H1 (cell line): ENCODE measurements around the gene TSC2. TPM values are rescaled to one million over a fixed set of nuclear protein-coding genes. Genes with fewer than 3 reads are reported as not detected.

ENCODE experiments used
- CTCF ChIA-PET: fragments of 300-600 bp; sonication (Branson Sonifier 250); formaldehyde crosslinking; loops from one replicate; lab custom pipeline; 2021; ENCODE audit not compliant: partially characterized antibody; lab: Charles Lee
- POLR2A ChIA-PET: fragments of 300-600 bp; sonication (Branson Sonifier 250); formaldehyde crosslinking; loops from one replicate; lab custom pipeline; 2021; ENCODE audit warnings: inconsistent platforms; ENCODE audit not compliant: partially characterized antibody; lab: Charles Lee
- DNase-seq, 2 experiments: peaks; one replicate each; pipeline versions ENCODE4 v3.0.0 to v3.0.0-alpha.2; 2010 to 2022; ENCODE audit warnings: low spot score in 2 of 2, low read depth in 1 of 2, mixed read lengths in 1 of 2
- FAIRE-seq: peaks from 2 replicates; lab custom pipeline; 2011; peaks lifted over from hg19 to GRCh38; lab: Jason Lieb, UNC
- H2AFZ ChIP-seq: 2 replicates; pipeline ENCODE4 v1.8.1; 2012; ENCODE audit warnings: low read length, inconsistent platforms
- H2AK5ac ChIP-seq: 2 replicates; pipeline ENCODE4 v1.6.1; 2013; ENCODE audit warnings: low read depth, low read length
- H2BK120ac ChIP-seq: replicated peaks from 2 replicates; pipeline ENCODE3; 2013; ENCODE audit warnings: low read depth, low read length, inconsistent platforms
- H2BK12ac ChIP-seq: 2 replicates; pipeline ENCODE4 v1.6.1; 2013; ENCODE audit warnings: low read depth, low read length
- H2BK15ac ChIP-seq: 2 replicates; pipeline ENCODE4 v1.6.1; 2013; ENCODE audit warnings: low read length
- H2BK20ac ChIP-seq: 2 replicates; pipeline ENCODE4 v1.6.1; 2013; ENCODE audit warnings: low read length
- H2BK5ac ChIP-seq: 2 replicates; pipeline ENCODE4 v1.6.1; 2013; ENCODE audit warnings: low read depth, low read length
- H3K14ac ChIP-seq: 2 replicates; pipeline ENCODE4 v1.6.1; 2013; ENCODE audit warnings: inconsistent platforms; ENCODE audit not compliant: insufficient read length
- H3K18ac ChIP-seq: 2 replicates; pipeline ENCODE4 v1.6.1; 2013; ENCODE audit warnings: low read length; ENCODE audit errors: extremely low read depth
- H3K23ac ChIP-seq: 2 replicates; pipeline ENCODE4 v1.6.1; 2013; ENCODE audit warnings: inconsistent platforms; ENCODE audit not compliant: insufficient read length
- H3K23me2 ChIP-seq: 2 replicates; pipeline ENCODE4 v1.6.1; 2013; ENCODE audit warnings: low read depth, low read length
- H3K27ac ChIP-seq: 2 replicates; pipeline ENCODE4 v1.6.1; 2011; ENCODE audit warnings: low read depth, low read length, inconsistent platforms
- H3K27me3 ChIP-seq, 4 experiments: replicated peaks in 1 of 4; 1 replicate in 1 of 4; 2 replicates in 3 of 4; pipeline versions ENCODE4 v1.6.1 to v1.8.1; 2011 to 2013; ENCODE audit warnings: low read length in 3 of 4, mild to moderate bottlenecking in 3 of 4, inconsistent platforms in 2 of 4, mixed read lengths in 2 of 4, moderate library complexity in 1 of 4; ENCODE audit not compliant: control insufficient read depth in 3 of 4, insufficient read depth in 3 of 4; ENCODE audit errors: extremely low read depth in 1 of 4
- H3K36me3 ChIP-seq, 4 experiments: 2 replicates each; pipeline versions ENCODE4 v1.6.1 to v1.8.1; 2011 to 2013; ENCODE audit warnings: mild to moderate bottlenecking in 4 of 4, low read length in 3 of 4, moderate library complexity in 2 of 4, control low read depth in 1 of 4, inconsistent platforms in 1 of 4; ENCODE audit not compliant: insufficient read depth in 4 of 4, control insufficient read depth in 2 of 4
- H3K4ac ChIP-seq: replicated peaks from 2 replicates; pipeline ENCODE3; 2013; ENCODE audit warnings: low read length, low read depth, mixed read lengths, inconsistent platforms; ENCODE audit not compliant: insufficient read length
- H3K4me1 ChIP-seq, 4 experiments: replicated peaks in 1 of 4; 1 replicate in 1 of 4; 2 replicates in 3 of 4; pipeline versions ENCODE4 v1.6.1 to v1.8.1; 2011 to 2013; ENCODE audit warnings: low read length in 3 of 4, inconsistent platforms in 2 of 4, mixed read lengths in 1 of 4; ENCODE audit not compliant: insufficient read depth in 4 of 4, control insufficient read depth in 3 of 4
- H3K4me2 ChIP-seq, 2 experiments: 2 replicates each; pipeline versions ENCODE4 v1.6.1 to v1.8.1; 2011 to 2013; ENCODE audit warnings: low read depth in 2 of 2, low read length in 2 of 2, control low read depth in 1 of 2, inconsistent platforms in 1 of 2, mild to moderate bottlenecking in 1 of 2; ENCODE audit not compliant: insufficient read depth in 1 of 2
- H3K4me3 ChIP-seq, 4 experiments: fragments of 200-600, 300-600 bp in 1 of 4; sonication (generic), shearing (Covaris generic), sonication (Bioruptor Twin) in 1 of 4; 2 replicates each; pipeline versions ENCODE4 v1.5.1 to v1.8.1; 2011 to 2016; ENCODE audit warnings: low read length in 4 of 4, low read depth in 3 of 4, control low read depth in 2 of 4, inconsistent platforms in 2 of 4, mild to moderate bottlenecking in 2 of 4, mixed read lengths in 1 of 4, moderate library complexity in 1 of 4; ENCODE audit not compliant: insufficient read depth in 2 of 4; ENCODE audit errors: extremely low read depth in 1 of 4
- H3K56ac ChIP-seq: replicated peaks from 2 replicates; pipeline ENCODE3; 2013; ENCODE audit warnings: low read depth, mild to moderate bottlenecking, mixed read lengths, low read length, inconsistent platforms; ENCODE audit not compliant: insufficient read length
- H3K79me1 ChIP-seq: 2 replicates; pipeline ENCODE4 v1.6.1; 2013; ENCODE audit warnings: low read depth, low read length, control low read depth
- H3K79me2 ChIP-seq, 2 experiments: 2 replicates each; pipeline versions ENCODE4 v1.6.1 to v1.8.1; 2012 to 2013; ENCODE audit warnings: low read length in 2 of 2, mild to moderate bottlenecking in 2 of 2, inconsistent platforms in 1 of 2; ENCODE audit not compliant: insufficient read depth in 2 of 2, control insufficient read depth in 1 of 2
- H3K9ac ChIP-seq, 4 experiments: replicated peaks in 1 of 4; 1 replicate in 1 of 4; 2 replicates in 3 of 4; pipeline versions ENCODE4 v1.6.1 to v1.8.1; 2011 to 2013; ENCODE audit warnings: low read depth in 3 of 4, low read length in 3 of 4, control low read depth in 2 of 4, mild to moderate bottlenecking in 2 of 4, moderate library complexity in 2 of 4, inconsistent platforms in 1 of 4; ENCODE audit errors: extremely low read depth in 1 of 4
- H3K9me3 ChIP-seq, 2 experiments: 2 replicates each; pipeline versions ENCODE4 v1.6.1 to v1.8.1; 2012 to 2013; ENCODE audit warnings: mild to moderate bottlenecking in 2 of 2, moderate library complexity in 2 of 2, control low read depth in 1 of 2, inconsistent platforms in 1 of 2, low read depth in 1 of 2, low read length in 1 of 2, mixed read lengths in 1 of 2; ENCODE audit not compliant: insufficient read depth in 2 of 2
- H4K20me1 ChIP-seq, 2 experiments: replicated peaks in 1 of 2; 2 replicates each; pipeline versions ENCODE3 to v1.8.1; 2011 to 2013; ENCODE audit warnings: inconsistent platforms in 2 of 2, low read length in 2 of 2, mild to moderate bottlenecking in 1 of 2; ENCODE audit not compliant: insufficient read depth in 2 of 2, control insufficient read depth in 1 of 2
- H4K5ac ChIP-seq: 2 replicates; pipeline ENCODE4 v1.6.1; 2013; ENCODE audit warnings: low read length, low read depth, mixed read lengths, inconsistent platforms; ENCODE audit not compliant: insufficient read length
- H4K8ac ChIP-seq: 2 replicates; pipeline ENCODE4 v1.8.0; 2013; ENCODE audit warnings: mild to moderate bottlenecking, moderate library complexity, low read length, inconsistent platforms; ENCODE audit not compliant: insufficient read depth; ENCODE audit errors: extremely low read depth
- H4K91ac ChIP-seq: replicated peaks from 2 replicates; pipeline ENCODE3; 2013; ENCODE audit warnings: low read length, mixed read lengths, inconsistent platforms; ENCODE audit not compliant: insufficient read length
- BACH1 ChIP-seq: IDR thresholded peaks from 2 replicates; pipeline ENCODE4 v1.6.1; 2012; ENCODE audit warnings: low read length, improper control_type of control experiment
- JUN ChIP-seq: IDR thresholded peaks from 2 replicates; pipeline ENCODE4 v1.6.1; 2011; ENCODE audit warnings: low read depth, mild to moderate bottlenecking, improper control_type of control experiment, low read length
- KDM1A ChIP-seq: fragments of 200-600, 300-600 bp; sonication (generic); IDR thresholded peaks from 2 replicates; pipeline ENCODE4 v1.7.1; 2016; ENCODE audit warnings: mild to moderate bottlenecking, low read length, borderline replicate concordance
- POLR2A ChIP-seq, 2 experiments: IDR thresholded peaks; 1 replicate in 1 of 2; 2 replicates in 1 of 2; pipeline ENCODE4 v1.6.1; 2011; ENCODE audit warnings: low read depth in 2 of 2, low read length in 2 of 2, mild to moderate bottlenecking in 2 of 2; ENCODE audit errors: control extremely low read depth in 1 of 2
- RFX5 ChIP-seq: IDR thresholded peaks from 2 replicates; pipeline ENCODE4 v1.6.1; 2011; ENCODE audit warnings: low read depth, low read length, improper control_type of control experiment, borderline replicate concordance
- SRF ChIP-seq: IDR thresholded peaks from 2 replicates; pipeline ENCODE4 v1.6.1; 2011; ENCODE audit warnings: mild to moderate bottlenecking, low read depth, low read length, moderate library complexity
- TCF12 ChIP-seq: IDR thresholded peaks from 2 replicates; pipeline ENCODE4 v1.6.1; 2011; ENCODE audit warnings: low read depth, mild to moderate bottlenecking, low read length
- YY1 ChIP-seq: IDR thresholded peaks from 2 replicates; pipeline ENCODE4 v1.6.1; 2011; ENCODE audit warnings: low read depth, mild to moderate bottlenecking, low read length
- WGBS, 2 experiments: shearing (Covaris generic) in 1 of 2; methylation state at CpG; one replicate each; pipeline versions ENCODE4 v1.1.6 to v1.1.7; 2013 to 2015; ENCODE audit warnings: low lambda C conversion rate in 2 of 2, mixed read lengths in 2 of 2, inconsistent platforms in 1 of 2, low coverage in 1 of 2, missing lambda C conversion rate in 1 of 2; ENCODE audit not compliant: insufficient replicate concordance in 2 of 2, insufficient coverage in 1 of 2, insufficient read length in 1 of 2; ENCODE audit errors: extremely low coverage in 1 of 2, missing lambda C conversion rate in 1 of 2; 5-methylcytosine and 5-hydroxymethylcytosine counted together
- polyA plus RNA-seq, 7 experiments: library from polyadenylated mRNA; depleted of rRNA in 3 of 7; stranded (reverse) in 5 of 7; unstranded in 2 of 7; fragments of >200 nt in 5 of 7; fragments of 200-250 nt in 2 of 7; gene quantifications; 1 replicate in 5 of 7; 2 replicates in 1 of 7; 4 replicates in 1 of 7; pipeline versions ENCODE4 v1.2.1 to v1.2.3, GENCODE V29; 2011 to 2013; ENCODE audit warnings: missing spikeins in 2 of 7, mixed read lengths in 2 of 7
- total RNA-seq: library from RNA; stranded (reverse); fragmentation: NEBNext Ultra II Directional; extraction: Animal tissue kit (Norgen Biotek cat#: 25700); gene quantifications from 2 replicates; pipeline ENCODE4 v1.2.1, GENCODE V29; 2021

Gene TSC2
- total and polyA plus RNA-seq, 2 of the 8 experiments (the other 6 are each of a cell fraction or from before 2014, with no cell fraction given): 65.9 to 96.6 TPM

DNA sequence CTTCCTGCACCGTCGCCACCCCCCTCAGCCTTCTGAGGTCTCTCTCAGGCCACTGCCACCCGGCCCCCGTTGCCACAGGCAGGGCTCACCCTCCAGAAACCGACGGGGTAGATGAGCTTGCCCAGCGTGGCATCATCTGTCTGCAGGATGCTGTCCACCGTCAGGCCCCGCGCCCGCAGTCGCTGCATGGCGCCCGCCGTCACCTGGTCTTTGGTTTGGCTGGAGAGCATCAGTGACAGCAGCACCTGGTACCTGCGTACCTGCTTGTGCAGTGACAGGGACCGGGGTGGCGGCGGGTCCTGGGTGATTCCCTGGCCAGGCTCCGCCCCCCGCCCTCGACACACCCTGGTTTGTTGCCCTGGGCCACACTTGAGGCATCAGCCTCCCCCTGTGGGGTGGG is 3.2 kb upstream of the TSC2 start:
- WGBS, 2 experiments: 91% methylated on average over 11 of the region's 22 CpGs; no CpG with 5 or more reads in 1 of the 2 experiments
- peaks cover 0 to 6% (median 1%) of the 10 kb centered on the region in 4 experiments; a peak in 4 of 7 replicates for H3K4me1 ChIP-seq
- no peak overlapping the region for H3K18ac ChIP-seq
- H4K20me1 ChIP-seq: peaks cover 0 to 5% of the 10 kb centered on the region in 2 experiments
- DNase-seq: no peak
- peaks cover 7% of the 10 kb centered on the region; the same call in 1 of the 2 replicates for H3K79me1 ChIP-seq
- H3K9ac ChIP-seq: no peak overlapping the region
- no peak overlapping the region for H4K91ac ChIP-seq
- H3K27ac ChIP-seq: no peak overlapping the region
- H3K23ac ChIP-seq: no peak overlapping the region
- no peak overlapping the region for H3K4me3 ChIP-seq
- H2BK12ac ChIP-seq: no peak overlapping the region
- no peak overlapping the region for H2BK120ac ChIP-seq
- peaks cover 0 to 11% of the 10 kb centered on the region in 2 experiments; a peak in 1 of 4 replicates for H3K79me2 ChIP-seq
- no peak overlapping the region for H3K4ac ChIP-seq
- H2BK5ac ChIP-seq: no peak overlapping the region
- H2AK5ac ChIP-seq: no peak overlapping the region
- H3K23me2 ChIP-seq: peaks cover 10% of the 10 kb centered on the region
- H3K36me3 ChIP-seq: peaks cover 0 to 3% (median 0%) of the 10 kb centered on the region in 4 experiments; a peak in 1 of 8 replicates
- H2BK20ac ChIP-seq: no peak overlapping the region
- CTCF ChIA-PET: interaction anchor here (0.6 to 1.8 kb wide), 6 partner anchors 12 to 198 kb away, joined by 3 to 4 read pairs (median 4); no protein-coding TSS in a partner anchor
- H3K4me2 ChIP-seq: no peak overlapping the region
- no peak overlapping the region for H4K8ac ChIP-seq
- H2BK15ac ChIP-seq: no peak overlapping the region
- H3K14ac ChIP-seq: no peak overlapping the region
- no peak for FAIRE-seq
- H2AFZ ChIP-seq: no peak overlapping the region
- no peaks in the 10 kb centered on the region; a peak in 1 of 7 replicates for H3K27me3 ChIP-seq
- POLR2A ChIA-PET: interaction anchor here (1.2 to 1.7 kb wide), 2 partner anchors 109 to 123 kb away, joined by 3 to 4 read pairs; no protein-coding TSS in a partner anchor
- no peak for TF ChIP-seq JUN
- no peak for TF ChIP-seq KDM1A
- TF ChIP-seq BACH1: no peak
- no peak for TF ChIP-seq YY1
- TF ChIP-seq TCF12: no peak
- no peak for TF ChIP-seq POLR2A (IDR thresholded peaks at IDR 0.05; ENCODE audit: control extremely low read depth in 1 of 2, low read depth in 2 of 2, low read length in 2 of 2)
- no peak for TF ChIP-seq RFX5
- no peak for TF ChIP-seq SRF
- H4K5ac ChIP-seq: no peak overlapping the region
- H3K9me3 ChIP-seq: no peaks in the 10 kb centered on the region
- no peak overlapping the region for H3K56ac ChIP-seq
